ENCODE measurements around the gene C4orf36.

C4orf36 gene

GRCh38 chr4:86890790-86891189 is 1.4 kb downstream of the C4orf36 start:
- Histone ChIP-seq H3F3A (ENCODE audit: insufficient read depth, low read length) (no peaks in the 10 kb centered on the region), H3K4me2 (ENCODE audit: low read depth, low read length) (no peak overlapping the region)

GRCh38 chr4:86879641-86880040 is 12.6 kb downstream of the C4orf36 start:
- TF ChIP-seq EZH2phosphoT487 (IDR thresholded peaks at IDR 0.05; ENCODE audit: low read length) (no peak), EZH2 (optimal IDR thresholded peaks at IDR 0.05; ENCODE audit: low read depth, low read length) (no peak), CTCF (IDR thresholded peaks at IDR 0.05; ENCODE audit: low read length) (no peak)
- no peaks in the 10 kb centered on the region for H4K20me1 ChIP-seq (ENCODE audit: insufficient read depth, low read length)
- DNase-seq, result no peak
- no peak overlapping the region for H3K4me3 ChIP-seq (ENCODE audit: low read length)
- H3K4me2 ChIP-seq (ENCODE audit: low read depth, low read length), result no peak overlapping the region
- H2AFZ ChIP-seq (ENCODE audit: low read length), result no peak overlapping the region
- no peaks in the 10 kb centered on the region for H3K9me3 ChIP-seq (replicated peaks; ENCODE audit: insufficient read depth, low read length)
- no peaks in the 10 kb centered on the region for H3K36me3 ChIP-seq (replicated peaks; ENCODE audit: insufficient read depth, low read length)
- no peaks in the 10 kb centered on the region for H3F3A ChIP-seq (ENCODE audit: insufficient read depth, low read length)
- H3K27ac ChIP-seq (ENCODE audit: low read length), result no peak overlapping the region
- H3K4me1 ChIP-seq (ENCODE audit: low read length), result no peaks in the 10 kb centered on the region
- no peaks in the 10 kb centered on the region for H3K27me3 ChIP-seq (replicated peaks; ENCODE audit: insufficient read depth, low read length)
- no peak overlapping the region for H3K9ac ChIP-seq (ENCODE audit: low read length)
- H3K79me2 ChIP-seq (ENCODE audit: low read length), result no peaks in the 10 kb centered on the region
- H3K9me2 ChIP-seq (replicated peaks; ENCODE audit: insufficient read depth, low read length), result no peaks in the 10 kb centered on the region

More at GRCh38 chr4:86890790-86891189, 1.4 kb downstream of the C4orf36 start:
- no peaks in the 10 kb centered on the region for H4K20me1 ChIP-seq (ENCODE audit: insufficient read depth, low read length)
- no peaks in the 10 kb centered on the region for H3K4me1 ChIP-seq (ENCODE audit: low read length)
- no peak overlapping the region for H3K27ac ChIP-seq (ENCODE audit: low read length)
- H3K27me3 ChIP-seq (replicated peaks; ENCODE audit: insufficient read depth, low read length), result no peaks in the 10 kb centered on the region
- H3K36me3 ChIP-seq (replicated peaks; ENCODE audit: insufficient read depth, low read length), result no peaks in the 10 kb centered on the region
- no peaks in the 10 kb centered on the region for H3K9me2 ChIP-seq (replicated peaks; ENCODE audit: insufficient read depth, low read length)
- H3K9me3 ChIP-seq (replicated peaks; ENCODE audit: insufficient read depth, low read length), result no peaks in the 10 kb centered on the region
- no peak for DNase-seq
- H3K79me2 ChIP-seq (ENCODE audit: low read length), result no peaks in the 10 kb centered on the region
- no peak overlapping the region for H3K4me3 ChIP-seq (ENCODE audit: low read length)
- H2AFZ ChIP-seq (ENCODE audit: low read length), result no peak overlapping the region
- no peak overlapping the region for H3K9ac ChIP-seq (ENCODE audit: low read length)
- TF ChIP-seq CTCF (IDR thresholded peaks at IDR 0.05; ENCODE audit: low read length) (no peak), EZH2 (optimal IDR thresholded peaks at IDR 0.05; ENCODE audit: low read depth, low read length) (no peak), EZH2phosphoT487 (IDR thresholded peaks at IDR 0.05; ENCODE audit: low read length) (no peak)

- no peak overlapping the region for H3K4me3 ChIP-seq (ENCODE audit: low read length)
- no peak for DNase-seq
- H3K9ac ChIP-seq (ENCODE audit: low read length), result no peak overlapping the region
These were observed 13.6 kb downstream of the C4orf36 start for GRCh38 chr4:86878640-86879039.

More at GRCh38 chr4:86878640-86879039, 13.6 kb downstream of the C4orf36 start:
- H3K9me3 ChIP-seq (replicated peaks; ENCODE audit: insufficient read depth, low read length), result no peaks in the 10 kb centered on the region
- no peak overlapping the region for H2AFZ ChIP-seq (ENCODE audit: low read length)
- H3K36me3 ChIP-seq (replicated peaks; ENCODE audit: insufficient read depth, low read length), result no peaks in the 10 kb centered on the region
- H3K4me2 ChIP-seq (ENCODE audit: low read depth, low read length), result no peak overlapping the region
- no peaks in the 10 kb centered on the region for H3K4me1 ChIP-seq (ENCODE audit: low read length)
- H3K27me3 ChIP-seq (replicated peaks; ENCODE audit: insufficient read depth, low read length), result no peaks in the 10 kb centered on the region
- no peak overlapping the region for H3K27ac ChIP-seq (ENCODE audit: low read length)
- no peaks in the 10 kb centered on the region for H3K9me2 ChIP-seq (replicated peaks; ENCODE audit: insufficient read depth, low read length)
- TF ChIP-seq CTCF (IDR thresholded peaks at IDR 0.05; ENCODE audit: low read length) (no peak), EZH2phosphoT487 (IDR thresholded peaks at IDR 0.05; ENCODE audit: low read length) (no peak), EZH2 (optimal IDR thresholded peaks at IDR 0.05; ENCODE audit: low read depth, low read length) (no peak)
- H3F3A ChIP-seq (ENCODE audit: insufficient read depth, low read length), result no peaks in the 10 kb centered on the region
- H3K79me2 ChIP-seq (ENCODE audit: low read length), result no peaks in the 10 kb centered on the region
- H4K20me1 ChIP-seq (ENCODE audit: insufficient read depth, low read length), result no peaks in the 10 kb centered on the region

All from MM.1S (cell line).